ENCODE measurements around the gene C1QL4.

DNA sequence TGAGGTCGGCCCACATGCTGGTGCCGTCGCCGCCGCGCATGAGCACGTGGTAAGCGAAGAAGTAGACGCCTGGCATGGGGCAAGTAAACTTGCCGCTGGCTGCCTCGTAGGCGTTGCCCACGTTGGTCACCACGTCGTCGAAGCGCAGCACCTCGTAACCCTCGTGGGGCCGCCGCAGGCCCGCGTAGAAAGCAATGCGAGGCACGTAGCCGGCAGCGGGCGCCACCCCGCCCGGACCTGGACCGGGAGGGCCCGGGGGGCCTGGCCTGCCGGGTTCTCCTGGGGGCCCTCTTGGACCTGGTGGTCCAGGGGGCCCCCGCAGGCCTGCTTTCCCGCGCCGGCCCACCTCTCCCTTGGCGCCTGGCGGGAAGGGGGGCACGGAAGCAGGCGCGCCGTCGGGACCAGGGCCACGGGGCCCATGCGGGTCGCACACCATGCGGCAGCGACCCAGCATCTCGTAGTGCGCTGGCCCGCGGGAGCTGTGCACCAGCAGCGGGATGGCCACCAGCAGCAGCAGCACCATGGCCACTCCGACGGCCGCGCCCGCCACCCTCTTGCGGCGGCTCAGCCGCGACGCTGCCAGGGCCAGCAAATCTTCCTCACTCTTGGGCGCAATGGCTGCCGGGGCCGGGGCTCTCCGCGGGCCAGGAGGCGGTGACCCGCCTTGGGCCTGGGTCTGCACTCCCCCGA, 888 bp downstream of the C1QL4 start:
- TF ChIP-seq, protein P1, sequence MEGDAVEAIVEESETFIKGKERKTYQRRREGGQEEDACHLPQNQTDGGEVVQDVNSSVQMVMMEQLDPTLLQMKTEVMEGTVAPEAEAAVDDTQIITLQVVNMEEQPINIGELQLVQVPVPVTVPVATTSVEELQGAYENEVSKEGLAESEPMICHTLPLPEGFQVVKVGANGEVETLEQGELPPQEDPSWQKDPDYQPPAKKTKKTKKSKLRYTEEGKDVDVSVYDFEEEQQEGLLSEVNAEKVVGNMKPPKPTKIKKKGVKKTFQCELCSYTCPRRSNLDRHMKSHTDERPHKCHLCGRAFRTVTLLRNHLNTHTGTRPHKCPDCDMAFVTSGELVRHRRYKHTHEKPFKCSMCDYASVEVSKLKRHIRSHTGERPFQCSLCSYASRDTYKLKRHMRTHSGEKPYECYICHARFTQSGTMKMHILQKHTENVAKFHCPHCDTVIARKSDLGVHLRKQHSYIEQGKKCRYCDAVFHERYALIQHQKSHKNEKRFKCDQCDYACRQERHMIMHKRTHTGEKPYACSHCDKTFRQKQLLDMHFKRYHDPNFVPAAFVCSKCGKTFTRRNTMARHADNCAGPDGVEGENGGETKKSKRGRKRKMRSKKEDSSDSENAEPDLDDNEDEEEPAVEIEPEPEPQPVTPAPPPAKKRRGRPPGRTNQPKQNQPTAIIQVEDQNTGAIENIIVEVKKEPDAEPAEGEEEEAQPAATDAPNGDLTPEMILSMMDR (IDR thresholded peaks at IDR 0.05) = no peak
- TF ChIP-seq POLR2AphosphoS5 (IDR thresholded peaks at IDR 0.05) = no peak
